ENCODE results near the gene OSBPL3. TPM values are rescaled to one million over a fixed set of nuclear protein-coding genes. Genes with fewer than 3 reads are reported as not detected.

OSBPL3 gene
- total and polyA plus RNA-seq, 2 donors (not counting 3 experiments of a cell fraction or from before 2014, with no cell fraction given): 7.5 to 27.1 TPM

GRCh38 chr7:24877790-24878311 lies 102.1 kb downstream of the OSBPL3 start:
- TF ChIP-seq GATA2 (IDR thresholded peaks at IDR 0.05; ENCODE audit: insufficient read depth, insufficient read length, low read depth, low read length) (no peak), JUN (IDR thresholded peaks at IDR 0.05; ENCODE audit: borderline replicate concordance, insufficient read depth, insufficient read length, low read depth) (no peak), MAX (IDR thresholded peaks at IDR 0.05; ENCODE audit: insufficient read depth, insufficient read length) (no peak), POLR2AphosphoS5 (IDR thresholded peaks at IDR 0.05; ENCODE audit: insufficient read depth, low read depth, low read length) (no peak)
- Histone ChIP-seq H3K36me3 (ENCODE audit: control insufficient read depth in 2 of 2, extremely low read depth in 1 of 2, insufficient read depth in 2 of 2, low read length in 2 of 2) (no peaks in the 10 kb centered on the region), H2AFZ (ENCODE audit: low read depth, low read length) (no peak overlapping the region), H4K20me1 (replicated peaks; ENCODE audit: control insufficient read depth, extremely low read depth, insufficient read depth, low read length) (no peaks in the 10 kb centered on the region), H3K79me2 (ENCODE audit: control insufficient read depth, insufficient read depth, low read length) (no peaks in the 10 kb centered on the region), H3K4me1 (ENCODE audit: control insufficient read depth, extremely low read depth, insufficient read depth, low read length) (peaks cover 5% of the 10 kb centered on the region), H3K27me3 (ENCODE audit: control insufficient read depth in 2 of 2, insufficient read depth in 2 of 2, low read length in 2 of 2) (no peaks in the 10 kb centered on the region), H3K9ac (replicated peaks; ENCODE audit: extremely low read depth, insufficient read depth, low read length) (no peak overlapping the region), H3K4me3 (replicated peaks in 1 of 3; ENCODE audit: insufficient read depth in 1 of 3, low read depth in 1 of 3, low read length in 3 of 3) (no peak overlapping the region), H3K9me1 (replicated peaks; ENCODE audit: control insufficient read depth, extremely low read depth, insufficient read depth, low read length) (no peaks in the 10 kb centered on the region), H3K4me2 (ENCODE audit: insufficient read depth, low read length) (no peak overlapping the region), H3K9me3 (replicated peaks; ENCODE audit: control insufficient read depth, insufficient read depth, low read length) (no peaks in the 10 kb centered on the region), H3K27ac (ENCODE audit: insufficient read depth, low read depth, low read length) (no peak overlapping the region)
- ChIA-PET POLR2A (no interaction called here), CTCF (interaction anchor here (0.9 to 2.7 kb wide), 8 partner anchors 9 to 217 kb away, joined by 3 to 15 read pairs (median 6); no protein-coding TSS in a partner anchor)
- dilution Hi-C loops (cut with MboI; ENCODE audit: extremely low pct_ligation_motif_present, low sequenced_read_pairs) (no loop called here), intact Hi-C loops (cut with micrococcal nuclease) (no loop called here)
- FAIRE-seq (no peak), DNase-seq (ENCODE audit: low read depth, low spot score) (no peak)
- BruUV-seq (replicated peaks): no TSS peak

GRCh38 chr7:24874791-24875190 lies 105.2 kb downstream of the OSBPL3 start:
- Histone ChIP-seq H2AFZ (ENCODE audit: low read depth, low read length) (no peak overlapping the region), H3K4me2 (ENCODE audit: insufficient read depth, low read length) (no peak overlapping the region), H4K20me1 (replicated peaks; ENCODE audit: control insufficient read depth, extremely low read depth, insufficient read depth, low read length) (no peaks in the 10 kb centered on the region), H3K4me3 (replicated peaks in 1 of 3; ENCODE audit: insufficient read depth in 1 of 3, low read depth in 1 of 3, low read length in 3 of 3) (no peak overlapping the region), H3K79me2 (ENCODE audit: control insufficient read depth, insufficient read depth, low read length) (no peaks in the 10 kb centered on the region), H3K36me3 (ENCODE audit: control insufficient read depth in 2 of 2, extremely low read depth in 1 of 2, insufficient read depth in 2 of 2, low read length in 2 of 2) (peaks cover 0 to 6% of the 10 kb centered on the region in 2 experiments), H3K4me1 (ENCODE audit: control insufficient read depth, extremely low read depth, insufficient read depth, low read length) (peaks cover 2% of the 10 kb centered on the region), H3K27ac (ENCODE audit: insufficient read depth, low read depth, low read length) (no peak overlapping the region), H3K9me1 (replicated peaks; ENCODE audit: control insufficient read depth, extremely low read depth, insufficient read depth, low read length) (no peaks in the 10 kb centered on the region), H3K9ac (replicated peaks; ENCODE audit: extremely low read depth, insufficient read depth, low read length) (no peak overlapping the region), H3K27me3 (ENCODE audit: control insufficient read depth in 2 of 2, insufficient read depth in 2 of 2, low read length in 2 of 2) (no peaks in the 10 kb centered on the region), H3K9me3 (replicated peaks; ENCODE audit: control insufficient read depth, insufficient read depth, low read length) (no peaks in the 10 kb centered on the region)
- dilution Hi-C loops (cut with MboI; ENCODE audit: extremely low pct_ligation_motif_present, low sequenced_read_pairs): no loop called here
- no TSS peak for BruUV-seq (replicated peaks)
- DNase-seq (ENCODE audit: low read depth, low spot score): no peak
- ChIA-PET CTCF (no interaction called here), POLR2A (no interaction called here)
- TF ChIP-seq MAX (IDR thresholded peaks at IDR 0.05; ENCODE audit: insufficient read depth, insufficient read length): no peak
- TF ChIP-seq POLR2AphosphoS5 (IDR thresholded peaks at IDR 0.05; ENCODE audit: insufficient read depth, low read depth, low read length): no peak
- no peak for TF ChIP-seq FOS (IDR thresholded peaks at IDR 0.05; ENCODE audit: borderline replicate concordance, insufficient read depth, low read length)
- TF ChIP-seq GATA2 (IDR thresholded peaks at IDR 0.05; ENCODE audit: insufficient read depth, insufficient read length, low read depth, low read length): no peak
- no peak for TF ChIP-seq MYC (IDR thresholded peaks at IDR 0.05; ENCODE audit: low read depth, low read length)
- TF ChIP-seq CTCF (IDR thresholded peaks at IDR 0.05; ENCODE audit: extremely low read depth in 1 of 2, insufficient read depth in 1 of 2, low read depth in 1 of 2, low read length in 2 of 2): no peak
- no peak for TF ChIP-seq POLR2A (IDR thresholded peaks at IDR 0.05; ENCODE audit: low read depth, low read length)
- no peak for TF ChIP-seq JUN (IDR thresholded peaks at IDR 0.05; ENCODE audit: borderline replicate concordance, insufficient read depth, insufficient read length, low read depth)
- TF ChIP-seq EZH2 (IDR thresholded peaks at IDR 0.05; ENCODE audit: borderline replicate concordance, low read depth, low read length, severe bottlenecking): no peak
- intact Hi-C loops (cut with micrococcal nuclease): no loop called here
- no peak for FAIRE-seq

Data from endothelial cell of umbilical vein (primary cell).